Panc1 (cell line): ENCODE measurements around the gene B9D1.

Experiments
- CTCF ChIP-seq: fragments of 450-650 bp; IDR thresholded peaks from 2 replicates; pipeline ENCODE4 v1.5.1; 2017; ENCODE audit warnings: mild to moderate bottlenecking
- SIN3A ChIP-seq: IDR thresholded peaks from 2 replicates; pipeline ENCODE4 v1.6.1; 2012; ENCODE audit warnings: low read depth, mild to moderate bottlenecking, low read length, moderate library complexity, borderline replicate concordance; ENCODE audit not compliant: insufficient read depth

- no peak for TF ChIP-seq CTCF
- TF ChIP-seq SIN3A, result no peak
These were observed 49.1 kb upstream of the B9D1 start for GRCh38 chr17:19411631-19412030.
